Trophoblast cell (in vitro differentiated cells and primary cell): ENCODE data around the gene CGNL1.

ENCODE experiments used
- DNase-seq, 2 donors: peaks; one replicate each; pipeline ENCODE4 v3.0.0-alpha.2; 2016
- H2AFZ ChIP-seq: 2 replicates; pipeline ENCODE4 v1.6.1; 2013; ENCODE audit warnings: low read length, moderate library complexity, mild to moderate bottlenecking; ENCODE audit not compliant: insufficient read depth, poor library complexity
- H2AK5ac ChIP-seq: 2 replicates; pipeline ENCODE4 v1.6.1; 2013; ENCODE audit warnings: mild to moderate bottlenecking, low read length
- H2BK120ac ChIP-seq: 2 replicates; pipeline ENCODE4 v1.6.1; 2013; ENCODE audit warnings: low read length, mild to moderate bottlenecking, moderate library complexity; ENCODE audit not compliant: insufficient read depth, poor library complexity
- H2BK12ac ChIP-seq: 2 replicates; pipeline ENCODE4 v1.6.1; 2013; ENCODE audit warnings: mild to moderate bottlenecking, low read length, moderate library complexity
- H2BK5ac ChIP-seq: 2 replicates; pipeline ENCODE4 v1.6.1; 2013; ENCODE audit warnings: low read length, low read depth, moderate library complexity, mild to moderate bottlenecking; ENCODE audit not compliant: poor library complexity
- H3K14ac ChIP-seq: 2 replicates; pipeline ENCODE4 v1.6.1; 2013; ENCODE audit warnings: mild to moderate bottlenecking, low read length
- H3K18ac ChIP-seq: 2 replicates; pipeline ENCODE4 v1.6.1; 2013; ENCODE audit warnings: mild to moderate bottlenecking, low read length
- H3K23ac ChIP-seq: 2 replicates; pipeline ENCODE4 v1.6.1; 2013; ENCODE audit warnings: low read length
- H3K27ac ChIP-seq: 2 replicates; pipeline ENCODE4 v1.5.1; 2013; ENCODE audit warnings: low read depth, mild to moderate bottlenecking, inconsistent platforms, low read length, moderate library complexity
- H3K27me3 ChIP-seq: 2 replicates; pipeline ENCODE4 v1.6.1; 2013; ENCODE audit warnings: inconsistent platforms, mild to moderate bottlenecking, low read length, moderate library complexity; ENCODE audit not compliant: insufficient read depth
- H3K36me3 ChIP-seq, 2 experiments: 1 replicate in 1 of 2; 2 replicates in 1 of 2; pipeline ENCODE4 v1.6.1; 2013; ENCODE audit warnings: low read length in 2 of 2, mild to moderate bottlenecking in 2 of 2, moderate library complexity in 1 of 2; ENCODE audit not compliant: insufficient read depth in 2 of 2, control insufficient read depth in 1 of 2
- H3K4ac ChIP-seq: 2 replicates; pipeline ENCODE4 v1.6.1; 2013; ENCODE audit warnings: low read depth, mild to moderate bottlenecking, low read length, moderate library complexity
- H3K4me1 ChIP-seq, 2 experiments: 1 replicate in 1 of 2; 2 replicates in 1 of 2; pipeline ENCODE4 v1.6.1; 2013; ENCODE audit warnings: low read length in 2 of 2, mild to moderate bottlenecking in 2 of 2, moderate library complexity in 1 of 2; ENCODE audit not compliant: insufficient read depth in 2 of 2, control insufficient read depth in 1 of 2
- H3K4me2 ChIP-seq: 2 replicates; pipeline ENCODE4 v1.6.1; 2013; ENCODE audit warnings: inconsistent platforms, mild to moderate bottlenecking, low read length, moderate library complexity
- H3K4me3 ChIP-seq: 2 replicates; pipeline ENCODE4 v1.5.1; 2013; ENCODE audit warnings: mild to moderate bottlenecking, low read depth, low read length, inconsistent platforms
- H3K79me1 ChIP-seq: one replicate; pipeline ENCODE4 v1.6.1; 2013; ENCODE audit warnings: low read length
- H3K79me2 ChIP-seq: 2 replicates; pipeline ENCODE4 v1.6.1; 2013; ENCODE audit warnings: low read length, mild to moderate bottlenecking; ENCODE audit not compliant: control insufficient read depth, insufficient read depth, poor library complexity
- H3K9ac ChIP-seq: 2 replicates; pipeline ENCODE4 v1.6.1; 2013; ENCODE audit warnings: mild to moderate bottlenecking, low read length
- H3K9me3 ChIP-seq: 2 replicates; pipeline ENCODE4 v1.6.1; 2013; ENCODE audit warnings: low read depth, mild to moderate bottlenecking, control low read depth, inconsistent platforms, low read length; ENCODE audit not compliant: insufficient read depth
- H4K12ac ChIP-seq: 2 replicates; pipeline ENCODE4 v1.6.1; 2013; ENCODE audit warnings: low read depth, mild to moderate bottlenecking, low read length, moderate library complexity
- H4K8ac ChIP-seq: 2 replicates; pipeline ENCODE4 v1.6.1; 2013; ENCODE audit warnings: low read depth, mild to moderate bottlenecking, low read length, moderate library complexity
- H4K91ac ChIP-seq: one replicate; pipeline ENCODE4 v1.6.1; 2013; ENCODE audit warnings: low read depth, mild to moderate bottlenecking, low read length, moderate library complexity
- WGBS: extraction: QIAGEN DNeasy Blood & Tissue Kit; methylation state at CpG from one replicate; pipeline ENCODE4 v1.1.7; 2013; ENCODE audit warnings: missing lambda C conversion rate; ENCODE audit not compliant: insufficient read length, insufficient coverage; ENCODE audit errors: extremely low coverage; 5-methylcytosine and 5-hydroxymethylcytosine counted together

Gene CGNL1

DNA sequence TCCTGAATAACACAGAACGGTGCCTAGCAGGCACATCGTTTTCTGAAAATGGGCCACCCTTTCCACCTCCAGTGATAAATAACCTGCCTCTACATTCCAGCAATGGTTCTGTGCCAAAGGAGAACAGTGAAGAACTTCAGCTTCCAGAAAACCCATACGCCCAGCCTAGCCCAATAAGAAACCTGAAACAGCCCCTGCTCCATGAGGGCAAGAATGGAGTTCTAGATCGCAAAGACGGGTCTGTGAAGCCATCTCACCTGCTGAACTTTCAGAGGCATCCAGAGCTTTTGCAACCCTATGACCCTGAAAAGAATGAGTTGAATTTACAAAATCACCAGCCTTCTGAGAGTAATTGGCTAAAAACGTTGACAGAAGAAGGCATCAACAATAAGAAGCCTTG, 61.9 kb downstream of the CGNL1 start:
- Histone ChIP-seq H2BK12ac (no peak overlapping the region), H3K36me3 (no peaks in the 10 kb centered on the region), H3K18ac (no peak overlapping the region), H2AK5ac (no peak overlapping the region), H4K12ac (no peak overlapping the region), H2AFZ (no peak overlapping the region), H4K8ac (no peak overlapping the region), H3K9me3 (peaks cover 5% of the 10 kb centered on the region), H3K4me3 (no peak overlapping the region), H3K9ac (no peak overlapping the region), H4K91ac (no peak overlapping the region), H3K14ac (no peak overlapping the region), H3K79me1 (peaks cover 15% of the 10 kb centered on the region), H3K4me1 (peaks cover 8 to 10% of the 10 kb centered on the region in 2 experiments), H3K4me2 (no peak overlapping the region), H3K23ac (no peak overlapping the region), H3K79me2 (no peaks in the 10 kb centered on the region), H3K4ac (no peak overlapping the region), H3K27ac (no peak overlapping the region), H2BK5ac (no peak overlapping the region), H2BK120ac (no peak overlapping the region), H3K27me3 (no peaks in the 10 kb centered on the region)
- DNase-seq = peak; percentile 57 to 88
- WGBS = no CpG with 5 or more reads among the region's 6 CpGs

- Histone ChIP-seq H2BK5ac (no peak overlapping the region), H4K91ac (no peak overlapping the region)
These were observed 63.1 kb downstream of the CGNL1 start for GRCh38 chr15:57439128-57440027.

DNA sequence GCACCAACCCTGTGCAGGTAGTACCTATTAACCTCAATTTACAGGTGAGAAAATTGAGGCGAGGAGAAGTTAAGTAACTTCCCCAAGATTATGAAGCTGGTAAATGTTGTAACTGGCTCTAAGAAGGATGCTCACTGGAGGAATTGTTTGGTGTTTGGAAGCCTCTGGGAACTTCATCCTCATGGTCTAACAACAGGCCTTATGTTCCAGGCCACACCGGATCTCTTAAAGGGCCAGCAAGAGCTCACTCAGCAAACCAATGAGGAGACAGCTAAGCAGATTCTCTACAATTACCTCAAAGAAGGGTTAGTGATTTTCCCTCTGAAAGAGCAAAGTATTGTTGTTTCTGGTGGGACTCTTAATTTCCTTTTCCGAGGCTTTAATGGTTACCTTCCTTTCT, 63.9 kb downstream of the CGNL1 start:
- no peaks in the 10 kb centered on the region for H3K36me3 ChIP-seq
- peak overlapping the region; percentile 33 for H4K91ac ChIP-seq
- no peak overlapping the region for H3K14ac ChIP-seq
- no peak overlapping the region for H3K9ac ChIP-seq
- H2BK5ac ChIP-seq = peak overlapping the region; percentile 13
- peak overlapping the region; percentile 13 for H2BK120ac ChIP-seq
- H3K27me3 ChIP-seq = no peaks in the 10 kb centered on the region
- peak in 1 of 2 donors; percentile 30 for DNase-seq
- no peak overlapping the region for H4K12ac ChIP-seq
- H3K79me2 ChIP-seq = no peaks in the 10 kb centered on the region
- peak overlapping the region; percentile 21 for H2BK12ac ChIP-seq
- no peak overlapping the region for H3K4me3 ChIP-seq
- H3K23ac ChIP-seq = no peak overlapping the region
- peaks cover 20% of the 10 kb centered on the region for H3K79me1 ChIP-seq
- H3K27ac ChIP-seq = peak overlapping the region; percentile 68
- H3K4me1 ChIP-seq = peaks cover 8 to 16% of the 10 kb centered on the region in 2 experiments
- WGBS = no CpG with 5 or more reads among the region's 3 CpGs
- H3K18ac ChIP-seq = no peak overlapping the region
- no peak overlapping the region for H2AK5ac ChIP-seq
- H3K9me3 ChIP-seq = peaks cover 5% of the 10 kb centered on the region
- H4K8ac ChIP-seq = no peak overlapping the region
- H3K4ac ChIP-seq = no peak overlapping the region
- no peak overlapping the region for H2AFZ ChIP-seq
- H3K4me2 ChIP-seq = no peak overlapping the region

More at GRCh38 chr15:57439128-57440027, 63.1 kb downstream of the CGNL1 start:
- peaks cover 19% of the 10 kb centered on the region for H3K79me1 ChIP-seq
- no peak overlapping the region for H3K23ac ChIP-seq
- H3K9me3 ChIP-seq = peaks cover 5% of the 10 kb centered on the region
- no CpG with 5 or more reads among the region's 26 CpGs for WGBS
- H4K8ac ChIP-seq = no peak overlapping the region
- H3K18ac ChIP-seq = peak overlapping the region; percentile 32
- H3K4me2 ChIP-seq = no peak overlapping the region
- no peak overlapping the region for H4K12ac ChIP-seq
- no peak overlapping the region for H2AK5ac ChIP-seq
- H3K27ac ChIP-seq = no peak overlapping the region
- H3K36me3 ChIP-seq = no peaks in the 10 kb centered on the region
- H2BK12ac ChIP-seq = peak overlapping the region; percentile 47
- H3K14ac ChIP-seq = no peak overlapping the region
- H3K4me3 ChIP-seq = no peak overlapping the region
- H3K9ac ChIP-seq = no peak overlapping the region
- H3K27me3 ChIP-seq = no peaks in the 10 kb centered on the region
- no peak overlapping the region for H3K4ac ChIP-seq
- no peaks in the 10 kb centered on the region for H3K79me2 ChIP-seq
- no peak overlapping the region for H2BK120ac ChIP-seq
- DNase-seq = peak in 1 of 2 donors; percentile 12
- H3K4me1 ChIP-seq = peaks cover 8 to 13% of the 10 kb centered on the region in 2 experiments
- H2AFZ ChIP-seq = no peak overlapping the region

- Histone ChIP-seq H3K14ac (no peak overlapping the region), H3K27me3 (no peaks in the 10 kb centered on the region), H2BK5ac (no peak overlapping the region), H4K91ac (no peak overlapping the region), H3K9me3 (peaks cover 5% of the 10 kb centered on the region), H3K27ac (peak overlapping the region; percentile 68), H2AK5ac (no peak overlapping the region), H3K4me1 (peaks cover 8 to 16% of the 10 kb centered on the region in 2 experiments), H4K8ac (no peak overlapping the region), H2AFZ (no peak overlapping the region), H3K4me3 (no peak overlapping the region), H2BK120ac (no peak overlapping the region), H3K79me1 (peaks cover 21% of the 10 kb centered on the region), H3K4ac (no peak overlapping the region), H3K18ac (no peak overlapping the region), H3K4me2 (no peak overlapping the region), H2BK12ac (no peak overlapping the region), H4K12ac (no peak overlapping the region), H3K79me2 (no peaks in the 10 kb centered on the region), H3K9ac (no peak overlapping the region), H3K23ac (no peak overlapping the region), H3K36me3 (no peaks in the 10 kb centered on the region)
- no CpG with 5 or more reads among the region's 1 CpG for WGBS
- peak; percentile 51 to 90 for DNase-seq
These were observed 64.5 kb downstream of the CGNL1 start for GRCh38 chr15:57440799-57441198.
